DMS 273 treated with DMSO at 0.1 percent for 48 hours (cell line): Measurements from ENCODE around the gene TEPSIN.

Source experiments
- DNase-seq: peaks from one replicate; lab custom pipeline; 2025; lab: John Stamatoyannopoulos, UW

The TEPSIN gene

DNA sequence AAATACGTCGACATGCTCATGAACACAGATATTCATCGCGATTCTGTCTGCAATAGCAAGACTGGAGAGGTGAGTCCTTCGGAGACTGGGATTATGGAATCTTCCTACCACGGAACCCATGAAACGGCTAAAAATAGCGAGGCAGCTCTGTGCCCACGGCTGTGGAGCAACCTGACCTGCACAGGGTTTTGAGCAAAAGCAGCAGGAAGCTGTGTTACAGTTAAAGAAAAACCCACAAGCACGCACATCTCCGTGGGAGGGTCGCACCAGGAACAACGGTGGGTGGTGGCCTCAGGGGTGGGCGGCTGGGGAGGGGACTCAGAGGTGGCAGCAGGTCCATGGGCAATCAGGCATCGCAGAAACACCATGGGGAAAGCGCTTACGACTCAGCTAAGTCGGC, 31.4 kb upstream of the TEPSIN start:
- no peak for DNase-seq

- DNase-seq: no peak
These were observed 28.7 kb upstream of the TEPSIN start for GRCh38 chr17:81267390-81268067.

GRCh38 chr17:81265576-81265975, 26.7 kb upstream of the TEPSIN start:
- no peak for DNase-seq

- no peak for DNase-seq
These were observed 25.8 kb upstream of the TEPSIN start for GRCh38 chr17:81264640-81265039.

GRCh38 chr17:81263371-81264181, 24.7 kb upstream of the TEPSIN start:
- no peak for DNase-seq

DNA sequence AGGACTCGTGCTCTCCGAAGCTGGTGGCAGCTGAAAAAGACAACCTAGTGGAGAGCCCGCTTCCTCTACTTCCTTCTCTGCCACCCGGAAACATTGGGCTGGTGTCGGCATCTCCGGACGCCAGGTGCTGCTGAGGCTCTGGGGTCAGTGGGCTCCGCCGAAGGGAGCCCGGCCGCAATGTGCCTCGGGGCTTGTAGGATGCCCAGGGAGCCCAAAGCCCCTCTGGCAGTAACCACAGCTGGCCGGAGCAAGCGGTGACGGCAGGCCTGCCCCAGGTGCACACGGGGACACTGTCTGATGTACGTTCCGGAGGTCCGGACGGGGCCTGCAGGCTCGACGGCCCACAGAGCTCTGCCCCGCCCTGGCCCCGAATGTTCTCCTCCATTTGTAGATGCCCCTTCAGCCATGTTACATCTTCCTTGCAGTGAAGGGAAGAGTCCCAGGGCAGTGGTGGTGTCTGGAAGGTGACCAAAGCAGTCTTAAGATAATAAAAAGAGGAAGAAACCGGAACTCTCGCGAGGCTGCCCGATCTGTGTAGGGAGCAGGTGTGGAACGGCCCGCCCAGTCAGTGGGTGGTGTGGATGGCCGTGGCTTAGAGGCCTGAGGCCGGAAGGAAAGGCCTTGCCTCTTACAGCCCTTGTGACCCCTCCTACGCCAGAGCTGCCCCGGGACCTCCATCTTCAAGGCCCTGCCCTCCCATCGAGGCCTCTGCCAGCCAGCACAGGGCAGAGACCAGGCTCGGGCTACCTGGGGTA, 22.9 kb upstream of the TEPSIN start:
- DNase-seq: no peak

GRCh38 chr17:81261096-81261495, 22.2 kb upstream of the TEPSIN start:
- DNase-seq: no peak

- no peak for DNase-seq
These were observed 21.8 kb upstream of the TEPSIN start for GRCh38 chr17:81260641-81261040.

- DNase-seq: no peak
These were observed 21.3 kb upstream of the TEPSIN start for GRCh38 chr17:81260171-81260570.

DNA sequence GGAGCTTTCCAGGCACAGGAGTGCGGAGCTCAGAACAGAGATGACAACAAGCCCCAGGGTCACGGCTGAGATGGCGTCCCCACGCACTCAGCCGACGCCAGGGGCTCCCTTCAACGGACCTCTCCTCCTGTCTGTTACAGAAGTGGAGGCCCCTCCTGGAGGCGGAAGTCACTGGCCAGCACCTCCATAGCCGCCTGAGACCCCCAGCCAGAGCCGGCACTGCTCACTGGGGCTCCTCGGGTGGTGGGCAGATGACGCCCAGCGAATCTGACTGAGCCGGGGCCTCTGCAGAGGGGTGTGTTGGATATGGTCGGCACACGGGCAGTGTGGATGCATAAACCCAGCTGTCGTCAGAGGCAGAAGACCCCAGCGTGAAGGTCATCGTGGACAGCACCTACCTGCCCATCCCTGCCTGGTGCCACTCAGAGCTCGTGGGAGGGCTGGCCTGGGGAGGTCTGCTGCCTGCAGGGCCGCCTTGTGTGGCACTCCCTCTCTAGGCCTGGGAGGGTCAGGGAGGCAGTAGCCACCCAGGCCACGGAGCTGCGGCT, 20.3 kb upstream of the TEPSIN start:
- no peak for DNase-seq

- DNase-seq: no peak
These were observed 19.4 kb upstream of the TEPSIN start for GRCh38 chr17:81258292-81258691.

- DNase-seq: no peak
These were observed 18.7 kb upstream of the TEPSIN start for GRCh38 chr17:81257533-81257932.

DNA sequence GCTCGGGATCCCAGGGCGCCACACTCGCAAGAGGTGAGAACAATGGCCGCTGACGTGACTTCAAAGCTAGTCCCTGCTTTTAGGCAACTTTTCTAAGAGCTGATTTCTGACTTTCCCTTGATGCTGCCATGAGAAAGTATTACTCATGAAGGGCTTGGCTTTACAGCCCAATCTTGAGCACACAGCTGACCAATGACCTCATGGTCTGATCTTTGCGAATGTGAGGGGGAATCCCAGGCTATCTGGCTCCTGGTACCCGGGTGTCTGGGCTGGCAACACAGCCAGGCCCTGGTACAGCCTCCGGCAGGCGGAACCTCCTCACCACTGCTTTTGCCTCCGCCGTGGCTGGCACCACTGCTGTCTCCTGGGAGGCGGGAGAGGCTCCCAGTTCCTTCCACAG, 17.8 kb upstream of the TEPSIN start:
- no peak for DNase-seq

DNA sequence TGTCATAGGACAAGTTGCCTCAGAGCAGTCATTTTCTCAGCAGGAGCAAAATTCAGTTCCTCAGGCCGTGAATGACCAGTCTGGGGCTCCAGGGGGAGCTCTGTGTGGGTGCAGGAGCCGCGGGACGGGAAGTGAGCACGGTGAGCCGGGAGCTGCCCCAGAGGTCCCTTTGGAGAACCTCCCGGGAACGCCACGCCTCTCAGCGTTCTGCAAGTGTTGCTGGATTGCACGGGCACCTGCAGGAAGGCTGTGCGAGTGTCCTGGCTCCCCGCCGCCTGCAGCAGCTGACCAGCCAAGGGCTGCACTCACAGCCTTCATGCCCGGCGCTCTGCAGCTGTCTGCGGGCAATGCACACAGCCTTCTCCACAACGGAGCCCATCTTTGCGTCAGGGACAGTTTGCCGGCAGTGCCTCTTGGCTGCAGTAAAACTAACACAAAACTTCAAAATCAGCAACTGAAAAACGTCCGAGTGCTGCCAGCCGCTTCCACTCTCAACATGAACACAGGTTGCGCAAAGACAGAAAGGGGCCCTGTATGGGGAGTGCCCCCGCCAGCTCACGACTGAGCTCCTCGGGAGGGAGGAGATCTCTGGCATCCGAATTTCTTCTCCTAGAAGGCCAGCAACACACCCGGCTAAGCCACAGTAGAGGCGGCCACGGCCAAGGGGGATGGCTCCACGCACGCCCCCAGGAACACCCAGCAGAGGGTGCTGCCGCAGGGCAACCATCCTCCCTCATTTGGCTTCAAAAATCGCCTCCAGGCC, 16.3 kb upstream of the TEPSIN start:
- DNase-seq: peak; percentile 19

DNA sequence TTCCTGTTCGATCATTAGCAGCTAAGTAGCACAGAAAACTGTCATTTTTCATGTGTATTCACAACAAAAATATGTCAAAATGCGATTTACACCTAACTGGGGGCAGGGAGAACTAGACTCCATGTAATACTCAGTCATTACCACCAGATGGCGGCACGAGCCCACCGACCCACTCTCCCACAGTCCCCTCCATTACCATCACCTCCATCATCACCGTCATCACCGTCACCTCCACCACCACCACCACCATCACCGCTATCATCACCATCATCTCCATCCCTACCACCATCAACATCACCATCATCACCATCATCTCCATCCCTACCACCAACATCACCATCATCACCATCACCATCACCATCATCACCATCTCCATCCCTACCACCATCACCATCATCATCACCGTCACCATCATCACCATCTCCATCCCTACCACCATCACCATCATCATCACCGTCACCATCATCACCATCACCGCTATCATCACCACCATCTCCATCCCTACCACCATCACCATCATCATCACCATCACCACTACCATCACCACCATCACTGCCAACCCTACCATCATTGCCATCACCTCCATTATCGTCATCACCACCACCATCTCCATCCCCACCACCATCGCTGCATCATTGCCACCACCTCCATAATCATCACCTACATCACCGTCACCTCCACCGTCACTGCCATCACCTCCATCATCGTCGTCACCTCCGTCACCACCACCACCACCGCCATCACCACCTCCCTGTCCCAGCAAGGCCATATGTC, 14.7 kb upstream of the TEPSIN start:
- DNase-seq: no peak

- no peak for DNase-seq
These were observed 14.1 kb upstream of the TEPSIN start for GRCh38 chr17:81252987-81253329.

DNA sequence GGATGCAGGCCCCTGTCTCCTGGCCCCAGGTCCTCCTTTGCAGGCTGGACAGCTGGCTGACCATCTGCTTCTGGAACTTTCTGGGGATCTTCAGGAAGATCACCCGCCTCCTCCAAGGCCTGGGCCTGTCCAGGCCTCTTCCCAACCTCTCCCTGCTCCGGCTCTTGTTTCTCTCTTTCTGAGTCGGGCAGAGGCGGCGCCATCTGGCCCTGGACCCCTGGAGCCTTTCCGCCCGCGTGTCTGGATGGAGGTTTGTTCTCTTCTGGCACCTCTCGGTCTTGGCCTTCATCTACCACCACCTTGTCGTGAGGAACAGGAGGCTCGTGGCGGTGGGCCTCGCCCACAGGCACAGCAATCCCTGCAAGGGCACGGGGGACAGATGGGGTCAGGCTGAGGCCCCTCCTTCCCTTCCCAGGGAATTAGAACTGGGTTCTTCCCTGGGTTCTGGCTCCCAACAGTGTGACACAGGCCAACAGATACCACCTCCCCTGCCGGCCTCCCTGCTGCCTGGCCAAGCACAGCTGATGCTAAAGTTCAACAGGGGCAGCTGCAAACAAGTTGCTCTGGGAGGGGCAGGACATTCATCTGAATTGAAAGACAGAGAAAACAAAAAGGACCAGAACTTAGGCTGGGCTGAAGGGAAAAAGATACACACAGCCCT, 13.6 kb upstream of the TEPSIN start:
- peak; percentile 84 for DNase-seq

- DNase-seq: peak; percentile 93
These were observed 12.9 kb upstream of the TEPSIN start for GRCh38 chr17:81251709-81252301.

- peak; percentile 93 for DNase-seq
These were observed 12.3 kb upstream of the TEPSIN start for GRCh38 chr17:81251094-81251708.
